A549 (cell line): ENCODE data around the gene TNIK.

Source experiments
- CBX8 ChIP-seq: fragments of 200-600 bp; sonication (generic); IDR thresholded peaks from 2 replicates; pipeline ENCODE4 v1.6.1; 2016
- CEBPB ChIP-seq, 2 experiments: fragments of >200 bp in 1 of 2; sonication (Bioruptor Twin) in 1 of 2; formaldehyde crosslinking in 1 of 2; IDR thresholded peaks; 2 replicates each; pipeline ENCODE4 v1.6.1; 2012 to 2016
- EHMT2 ChIP-seq: fragments of 200-600 bp; sonication (generic); IDR thresholded peaks from 2 replicates; pipeline ENCODE4 v1.6.1; 2016; ENCODE audit warnings: antibody characterized with exemption, low read depth, mild to moderate bottlenecking, moderate library complexity
- EP300 ChIP-seq, 2 experiments: fragments of >200 bp; sonication (Bioruptor Twin); formaldehyde crosslinking; IDR thresholded peaks; 2 replicates in 1 of 2; 3 replicates in 1 of 2; pipeline ENCODE4 v1.6.1; 2016 to 2017
- FOSB ChIP-seq: fragments of 250-450 bp; sonication (Bioruptor Pico); IDR thresholded peaks from 2 replicates; pipeline ENCODE4 v1.5.0; 2020; ENCODE audit warnings: mild to moderate bottlenecking, moderate library complexity
- HDAC2 ChIP-seq: fragments of 200-600 bp; sonication (generic); IDR thresholded peaks from 2 replicates; pipeline ENCODE4 v1.6.1; 2016
- MAFK ChIP-seq: fragments of 450-650 bp; IDR thresholded peaks from 2 replicates; pipeline ENCODE4 v1.6.1; 2014; ENCODE audit not compliant: partially characterized antibody
- MAZ ChIP-seq: fragments of 150-350 bp; IDR thresholded peaks from 2 replicates; pipeline ENCODE4 v1.6.1; 2014; ENCODE audit warnings: antibody characterized with exemption, low read depth, low read length, borderline replicate concordance
- MYC ChIP-seq: IDR thresholded peaks from 2 replicates; pipeline ENCODE4 v1.6.1; 2012; ENCODE audit warnings: mild to moderate bottlenecking, inconsistent platforms, low read length, improper control_type of control experiment, borderline replicate concordance
- PHF8 ChIP-seq: fragments of 200-600 bp; sonication (generic); IDR thresholded peaks from 2 replicates; pipeline ENCODE4 v1.6.1; 2016; ENCODE audit warnings: low read depth, mild to moderate bottlenecking, antibody characterized with exemption, moderate library complexity, borderline replicate concordance
- POLR2A ChIP-seq: IDR thresholded peaks from 2 replicates; pipeline ENCODE4 v1.6.1; 2012; ENCODE audit warnings: mild to moderate bottlenecking, low read length
- USF2 ChIP-seq: fragments of 450-650 bp; IDR thresholded peaks from 2 replicates; pipeline ENCODE4 v1.6.1; 2014; ENCODE audit warnings: antibody characterized with exemption
- ZFP36 ChIP-seq: fragments of 450-650 bp; IDR thresholded peaks from 2 replicates; pipeline ENCODE4 v1.6.1; 2014; ENCODE audit warnings: borderline replicate concordance; ENCODE audit not compliant: partially characterized antibody
- TF ChIP-seq, protein P1 (sequence below): fragments of >200 bp; sonication (Bioruptor Twin); formaldehyde crosslinking; IDR thresholded peaks from 3 replicates; pipeline ENCODE4 v1.5.1; 2016

GRCh38 chr3:171113716-171114115 is 346.5 kb downstream of the TNIK start:
- TF ChIP-seq, protein P1, sequence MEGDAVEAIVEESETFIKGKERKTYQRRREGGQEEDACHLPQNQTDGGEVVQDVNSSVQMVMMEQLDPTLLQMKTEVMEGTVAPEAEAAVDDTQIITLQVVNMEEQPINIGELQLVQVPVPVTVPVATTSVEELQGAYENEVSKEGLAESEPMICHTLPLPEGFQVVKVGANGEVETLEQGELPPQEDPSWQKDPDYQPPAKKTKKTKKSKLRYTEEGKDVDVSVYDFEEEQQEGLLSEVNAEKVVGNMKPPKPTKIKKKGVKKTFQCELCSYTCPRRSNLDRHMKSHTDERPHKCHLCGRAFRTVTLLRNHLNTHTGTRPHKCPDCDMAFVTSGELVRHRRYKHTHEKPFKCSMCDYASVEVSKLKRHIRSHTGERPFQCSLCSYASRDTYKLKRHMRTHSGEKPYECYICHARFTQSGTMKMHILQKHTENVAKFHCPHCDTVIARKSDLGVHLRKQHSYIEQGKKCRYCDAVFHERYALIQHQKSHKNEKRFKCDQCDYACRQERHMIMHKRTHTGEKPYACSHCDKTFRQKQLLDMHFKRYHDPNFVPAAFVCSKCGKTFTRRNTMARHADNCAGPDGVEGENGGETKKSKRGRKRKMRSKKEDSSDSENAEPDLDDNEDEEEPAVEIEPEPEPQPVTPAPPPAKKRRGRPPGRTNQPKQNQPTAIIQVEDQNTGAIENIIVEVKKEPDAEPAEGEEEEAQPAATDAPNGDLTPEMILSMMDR, result no peak
- TF ChIP-seq PHF8 (no peak), POLR2A (no peak), EHMT2 (no peak), USF2 (no peak), CEBPB (IDR thresholded peaks at IDR 0.05) (no peak), MYC (no peak), MAFK (no peak), MAZ (no peak), EP300 (IDR thresholded peaks at IDR 0.05) (no peak), ZFP36 (no peak), HDAC2 (no peak), CBX8 (no peak), FOSB (CRISPR knock-in tag) (no peak)
